ENCODE measurements around the gene BTBD9. TPM values are rescaled to one million over a fixed set of nuclear protein-coding genes. Genes with fewer than 3 reads are reported as not detected.

BTBD9 gene
- total and polyA plus RNA-seq, 2 of the 13 experiments (the other 11 are each of a cell fraction or from before 2014, with no cell fraction given), result 1.2 to 3.0 TPM

DNA sequence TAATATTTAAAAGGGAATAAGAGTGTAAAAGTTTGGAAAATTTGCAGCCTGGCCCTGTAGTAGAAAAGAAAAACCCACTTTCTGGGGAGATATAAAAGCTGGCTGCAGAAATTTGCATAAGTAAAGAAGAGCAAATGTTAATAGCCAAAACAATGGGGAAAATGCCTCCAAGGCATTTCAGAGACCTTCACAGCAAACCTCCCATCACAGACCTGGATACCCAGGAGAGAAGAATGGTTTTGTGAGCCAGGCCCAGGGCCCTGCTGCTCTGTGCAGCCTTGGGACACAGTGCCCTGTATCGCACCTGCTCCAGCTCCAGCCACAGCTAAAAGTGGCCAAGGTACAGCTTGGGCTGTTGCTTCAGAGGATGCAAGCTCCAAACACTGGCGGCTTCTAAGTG lies 113.8 kb downstream of the BTBD9 start (continued):
- TF ChIP-seq ZBTB33 (CRISPR knock-in tag; IDR thresholded peaks at IDR 0.05) (no peak), NFAT5 (CRISPR knock-in tag; IDR thresholded peaks at IDR 0.05) (no peak), FOXJ3 (CRISPR knock-in tag; IDR thresholded peaks at IDR 0.05; ENCODE audit: borderline replicate concordance) (no peak)

GRCh38 chr6:38524436-38525145 lies 115.1 kb downstream of the BTBD9 start:
- CTCF ChIA-PET (ENCODE audit: low intra/inter-chr PET ratio, low total read pairs), result no interaction called here
- POLR2A ChIA-PET, result no interaction called here
- Histone ChIP-seq H3K27ac (ENCODE audit: extremely low read length, insufficient read depth, low read length) (no peak overlapping the region), H3K27me3 (ENCODE audit: control insufficient read depth in 1 of 2, insufficient read depth in 2 of 2, low read length in 2 of 2) (no peaks in the 10 kb centered on the region), H3K4me3 (replicated peaks in 1 of 3; ENCODE audit: insufficient read depth in 1 of 3, low read depth in 2 of 3, low read length in 3 of 3) (no peak overlapping the region), H3K9me3 (ENCODE audit: low read length) (peaks cover 9% of the 10 kb centered on the region), H3K4me2 (ENCODE audit: low read depth, low read length) (no peak overlapping the region), H3K36me3 (replicated peaks in 1 of 2; ENCODE audit: control insufficient read depth in 1 of 2, insufficient read depth in 2 of 2, low read length in 2 of 2) (no peaks in the 10 kb centered on the region), H4K20me1 (ENCODE audit: insufficient read depth, low read length) (no peaks in the 10 kb centered on the region), H2AFZ (ENCODE audit: low read length) (no peak overlapping the region), H3K79me2 (ENCODE audit: insufficient read depth, low read length) (no peaks in the 10 kb centered on the region), H3K4me1 (ENCODE audit: insufficient read depth, low read length) (no peaks in the 10 kb centered on the region), H3K9ac (ENCODE audit: insufficient read depth, low read depth, low read length) (no peak overlapping the region)
- FAIRE-seq, result peak; percentile 8
- no peak for DNase-seq (ENCODE audit: low spot score)
- no peak for ATAC-seq
- no TSS peak for BruUV-seq (replicated peaks)
- intact Hi-C loops (cut with micrococcal nuclease; ENCODE audit: unreplicated experiment) (no loop called here), in situ Hi-C loops (cut with HindIII; ENCODE audit: extremely low pct_ligation_motif_present, low pct_unique_long_range_greater_than_20kb) (no loop called here)
- no peak for TF ChIP-seq USF2 (IDR thresholded peaks at IDR 0.05; ENCODE audit: low read depth, low read length)
- no peak for TF ChIP-seq USF2 (CRISPR knock-in tag; IDR thresholded peaks at IDR 0.05; ENCODE audit: borderline replicate concordance)
- TF ChIP-seq, protein P1, sequence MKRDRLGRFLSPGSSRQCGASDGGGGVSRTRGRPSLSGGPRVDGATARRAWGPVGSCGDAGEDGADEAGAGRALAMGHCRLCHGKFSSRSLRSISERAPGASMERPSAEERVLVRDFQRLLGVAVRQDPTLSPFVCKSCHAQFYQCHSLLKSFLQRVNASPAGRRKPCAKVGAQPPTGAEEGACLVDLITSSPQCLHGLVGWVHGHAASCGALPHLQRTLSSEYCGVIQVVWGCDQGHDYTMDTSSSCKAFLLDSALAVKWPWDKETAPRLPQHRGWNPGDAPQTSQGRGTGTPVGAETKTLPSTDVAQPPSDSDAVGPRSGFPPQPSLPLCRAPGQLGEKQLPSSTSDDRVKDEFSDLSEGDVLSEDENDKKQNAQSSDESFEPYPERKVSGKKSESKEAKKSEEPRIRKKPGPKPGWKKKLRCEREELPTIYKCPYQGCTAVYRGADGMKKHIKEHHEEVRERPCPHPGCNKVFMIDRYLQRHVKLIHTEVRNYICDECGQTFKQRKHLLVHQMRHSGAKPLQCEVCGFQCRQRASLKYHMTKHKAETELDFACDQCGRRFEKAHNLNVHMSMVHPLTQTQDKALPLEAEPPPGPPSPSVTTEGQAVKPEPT (CRISPR knock-in tag; IDR thresholded peaks at IDR 0.05; ENCODE audit: low read depth), result no peak
- WGBS (ENCODE audit: low lambda C conversion rate), result 59% methylated on average over 3 of the region's 3 CpGs
